ENCODE results near the gene ARMCX6. TPM values are rescaled to one million over a fixed set of nuclear protein-coding genes. Genes with fewer than 3 reads are reported as not detected.

The ARMCX6 gene
- total RNA-seq (2022; extraction: Qiagen RNA extraction; ENCODE audit: low read depth), result 42.0 to 46.9 TPM (median 46.6 TPM) in 5 replicates

GRCh38 chrX:101617211-101618191 is at the start of gene ARMCX6:
Gene ARMCX6, minus strand, starts transcription at chrX:101618000. Its CDS starts 1,380 bp downstream, at chrX:101616620.

GRCh38 chrX:101659601-101660063 is 41.8 kb upstream of the ARMCX6 start, which contains the start of gene ARMCX2:
Gene ARMCX2, minus strand, starts transcription at chrX:101659850. Its CDS starts 2,262 bp downstream, at chrX:101657588.

Other genes starting within 250 kb of the ARMCX6 start
- gene BTK, start 231.8 kb downstream of the ARMCX6 start, total RNA-seq (2022; extraction: Qiagen RNA extraction; ENCODE audit: low read depth), result 0.09 to 0.24 TPM (median 0.15 TPM) in 5 replicates
- 2,377 to 3,392 TPM (median 2,533 TPM) in 5 replicates for gene RPL36A, start 227.0 kb downstream of the ARMCX6 start, total RNA-seq (2022; extraction: Qiagen RNA extraction; ENCODE audit: low read depth)
- 192 to 225 TPM (median 199 TPM) in 5 replicates for gene GLA, start 210.1 kb downstream of the ARMCX6 start, total RNA-seq (2022; extraction: Qiagen RNA extraction; ENCODE audit: low read depth)
- 57.2 to 74.9 TPM (median 63.9 TPM) in 5 replicates for gene HNRNPH2, start 209.8 kb downstream of the ARMCX6 start, total RNA-seq (2022; extraction: Qiagen RNA extraction; ENCODE audit: low read depth)
- gene ARMCX4, start 132.5 kb downstream of the ARMCX6 start, total RNA-seq (2022; extraction: Qiagen RNA extraction; ENCODE audit: low read depth), result 0.43 to 0.90 TPM (median 0.45 TPM) in 5 replicates
- 0.16 to 0.34 TPM (median 0.29 TPM) in 5 replicates for gene ARMCX1, start 67.5 kb downstream of the ARMCX6 start, total RNA-seq (2022; extraction: Qiagen RNA extraction; ENCODE audit: low read depth)
- 18.9 to 30.7 TPM (median 20.7 TPM) in 5 replicates for gene ARMCX3, start 5.2 kb upstream of the ARMCX6 start, total RNA-seq (2022; extraction: Qiagen RNA extraction; ENCODE audit: low read depth)
- 0.07 TPM in 1 of 5 replicates, not detected in the others for gene ARMCX2, start 41.9 kb upstream of the ARMCX6 start, total RNA-seq (2022; extraction: Qiagen RNA extraction; ENCODE audit: low read depth)